CD4-positive, alpha-beta T cell treated with Interferon gamma for 1 hour (primary cell): ENCODE data around the gene THEM4.
A peak's percentile ranks its signal among the peaks of the same experiment; 100 is the strongest.
"Not testable (repeated sequence)": the region's sequence is repeated elsewhere in the genome, so short reads cannot be mapped to it uniquely, and the experiment has no call there.

Source experiments
- DNase-seq: peaks from one replicate; pipeline ENCODE4 v3.0.0-alpha.2; 2020

Gene THEM4

GRCh38 chr1:151855933-151856332 is 53.4 kb downstream of the THEM4 start:
- DNase-seq, result no peak

- not testable (repeated sequence) for DNase-seq
These were observed 53.8 kb downstream of the THEM4 start for GRCh38 chr1:151855516-151855915.

- DNase-seq, result no peak
These were observed 54.7 kb downstream of the THEM4 start for GRCh38 chr1:151854658-151855057.

GRCh38 chr1:151853411-151853943 is 55.8 kb downstream of the THEM4 start, which contains the start of gene THEM5:
Gene THEM5 (minus strand): TSS chr1:151853712. CDS start chr1:151853565, 147 bp downstream.
- DNase-seq, result no peak

GRCh38 chr1:151852733-151853132 is 56.6 kb downstream of the THEM4 start:
- no peak for DNase-seq

GRCh38 chr1:151851886-151852285 is 57.4 kb downstream of the THEM4 start:
- no peak for DNase-seq

GRCh38 chr1:151849871-151850270 is 59.4 kb downstream of the THEM4 start:
- DNase-seq, result no peak

GRCh38 chr1:151849126-151849525 is 60.2 kb downstream of the THEM4 start:
- no peak for DNase-seq

- no peak for DNase-seq
These were observed 61.3 kb downstream of the THEM4 start for GRCh38 chr1:151847867-151848596.

- DNase-seq, result no peak
These were observed 62.5 kb downstream of the THEM4 start for GRCh38 chr1:151846686-151847237.

GRCh38 chr1:151846062-151846568 is 63.2 kb downstream of the THEM4 start:
- DNase-seq, result no peak

GRCh38 chr1:151843398-151843797 is 65.9 kb downstream of the THEM4 start:
- no peak for DNase-seq

- DNase-seq, result no peak
These were observed 68.2 kb downstream of the THEM4 start for GRCh38 chr1:151841141-151841540.

- no peak for DNase-seq
These were observed 68.9 kb downstream of the THEM4 start for GRCh38 chr1:151840421-151840820.

- DNase-seq, result peak; percentile 70
These were observed 69.6 kb downstream of the THEM4 start, which contains the start of gene C2CD4D for GRCh38 chr1:151839457-151840403. Gene C2CD4D (minus strand): TSS chr1:151839820. CDS start chr1:151838989, 831 bp downstream.

- no peak for DNase-seq
These were observed 70.3 kb downstream of the THEM4 start for GRCh38 chr1:151839082-151839412.

GRCh38 chr1:151838222-151839081 is 70.9 kb downstream of the THEM4 start:
- DNase-seq, result peak; percentile 11

GRCh38 chr1:151837884-151838221 is 71.5 kb downstream of the THEM4 start:
- DNase-seq, result no peak

- DNase-seq, result no peak
These were observed 72.1 kb downstream of the THEM4 start for GRCh38 chr1:151837197-151837596.

- no peak for DNase-seq
These were observed 73.7 kb downstream of the THEM4 start for GRCh38 chr1:151835596-151835995.

- no peak for DNase-seq
These were observed 75.1 kb downstream of the THEM4 start for GRCh38 chr1:151834239-151834638.
